IMR-90 (cell line): ENCODE measurements around the gene SERPINA1. TPM values are rescaled to one million over a fixed set of nuclear protein-coding genes. Genes with fewer than 3 reads are reported as not detected.

Experiments
- ATAC-seq: fragments of 200-7000 bp; cut with Tn5 transposase; 2 replicates; pipeline ENCODE4 v1.9.1; 2020; ENCODE audit warnings: low read depth, mild to moderate bottlenecking, moderate library complexity
- BruUV-seq: library from RNA; stranded (reverse); fragments of 400-500 nt; replicated peaks from 2 replicates; lab custom pipeline; 2021; lab: Mats Ljungman, UMichigan
- CTCF ChIA-PET: fragments of 300-600 bp; formaldehyde crosslinking; extraction: SDS; loops from one replicate; lab custom pipeline; 2021; ENCODE audit warnings: antibody characterized with exemption; lab: Yijun Ruan, JAX
- POLR2A ChIA-PET: fragments of 300-600 bp; sonication (Branson Sonifier 250); formaldehyde crosslinking; loops from one replicate; lab custom pipeline; 2022; ENCODE audit warnings: antibody characterized with exemption; ENCODE audit not compliant: unreplicated experiment; lab: Charles Lee
- DNase-seq: peaks from one replicate; pipeline ENCODE4 v3.0.0; 2013
- H2AFZ ChIP-seq: replicated peaks from 2 replicates; pipeline ENCODE3; 2013; ENCODE audit warnings: low read length, mild to moderate bottlenecking; ENCODE audit not compliant: poor library complexity
- H2AK5ac ChIP-seq: 2 replicates; pipeline ENCODE4 v1.6.1; 2013; ENCODE audit warnings: low read depth, low read length, inconsistent platforms
- H2AK9ac ChIP-seq: replicated peaks from 2 replicates; pipeline ENCODE3; 2013; ENCODE audit warnings: mild to moderate bottlenecking, low read depth, low read length, moderate library complexity; ENCODE audit not compliant: poor library complexity
- H2BK120ac ChIP-seq: 2 replicates; pipeline ENCODE4 v1.6.1; 2013; ENCODE audit warnings: low read depth, low read length, inconsistent platforms
- H2BK15ac ChIP-seq: 3 replicates; pipeline ENCODE4 v1.6.1; 2013; ENCODE audit warnings: low read depth, low read length, inconsistent platforms
- H2BK20ac ChIP-seq: 2 replicates; pipeline ENCODE4 v1.6.1; 2013; ENCODE audit warnings: low read depth, mild to moderate bottlenecking, inconsistent platforms, low read length, moderate library complexity
- H2BK5ac ChIP-seq: 2 replicates; pipeline ENCODE4 v1.6.1; 2013; ENCODE audit warnings: mild to moderate bottlenecking, low read depth, low read length, inconsistent platforms; ENCODE audit not compliant: poor library complexity, severe bottlenecking
- H3K14ac ChIP-seq: replicated peaks from 2 replicates; pipeline ENCODE4 v1.6.1; 2013; ENCODE audit warnings: low read depth, low read length, inconsistent platforms
- H3K18ac ChIP-seq: 2 replicates; pipeline ENCODE4 v1.6.1; 2013; ENCODE audit warnings: low read depth, low read length, control low read depth
- H3K23ac ChIP-seq: 2 replicates; pipeline ENCODE4 v1.6.1; 2013; ENCODE audit warnings: low read depth, low read length, inconsistent platforms
- H3K27ac ChIP-seq: 2 replicates; pipeline ENCODE4 v1.5.1; 2013; ENCODE audit warnings: mild to moderate bottlenecking, control low read depth, low read length; ENCODE audit not compliant: insufficient read depth
- H3K27me3 ChIP-seq: 2 replicates; pipeline ENCODE4 v1.6.1; 2013; ENCODE audit warnings: low read length; ENCODE audit not compliant: control insufficient read depth, insufficient read depth
- H3K36me3 ChIP-seq: 2 replicates; pipeline ENCODE4 v1.6.1; 2013; ENCODE audit warnings: low read length, mixed read lengths; ENCODE audit not compliant: control insufficient read depth, insufficient read depth
- H3K4ac ChIP-seq: 2 replicates; pipeline ENCODE4 v1.6.1; 2013; ENCODE audit warnings: low read depth, low read length, inconsistent platforms
- H3K4me1 ChIP-seq: 2 replicates; pipeline ENCODE4 v1.6.1; 2013; ENCODE audit warnings: low read length, mixed read lengths; ENCODE audit not compliant: control insufficient read depth, insufficient read depth
- H3K4me2 ChIP-seq: 2 replicates; pipeline ENCODE4 v1.6.1; 2013; ENCODE audit warnings: low read depth, mild to moderate bottlenecking, control low read depth, low read length, moderate library complexity
- H3K4me3 ChIP-seq: 2 replicates; pipeline ENCODE4 v1.5.1; 2013; ENCODE audit warnings: low read depth, mild to moderate bottlenecking, control low read depth, low read length, moderate library complexity; ENCODE audit not compliant: insufficient read depth
- H3K56ac ChIP-seq: 2 replicates; pipeline ENCODE4 v1.6.1; 2013; ENCODE audit warnings: low read length, inconsistent platforms; ENCODE audit not compliant: insufficient read depth; ENCODE audit errors: extremely low read depth
- H3K79me1 ChIP-seq, 2 experiments: 2 replicates each; pipeline ENCODE4 v1.6.1; 2013; ENCODE audit warnings: low read length in 2 of 2, inconsistent platforms in 1 of 2, low read depth in 1 of 2
- H3K9ac ChIP-seq: 2 replicates; pipeline ENCODE4 v1.6.1; 2013; ENCODE audit warnings: low read depth, low read length, control low read depth
- H3K9me1 ChIP-seq: 2 replicates; pipeline ENCODE4 v1.6.1; 2013; ENCODE audit warnings: low read length, inconsistent platforms; ENCODE audit not compliant: insufficient read depth
- H3K9me3 ChIP-seq: 2 replicates; pipeline ENCODE4 v1.6.1; 2013; ENCODE audit warnings: low read length; ENCODE audit not compliant: control insufficient read depth, insufficient read depth
- H4K20me1 ChIP-seq: 2 replicates; pipeline ENCODE4 v1.6.1; 2013; ENCODE audit warnings: low read length, inconsistent platforms; ENCODE audit not compliant: insufficient read depth
- H4K5ac ChIP-seq: 2 replicates; pipeline ENCODE4 v1.6.1; 2013; ENCODE audit warnings: mild to moderate bottlenecking, low read depth, low read length, control low read depth
- H4K8ac ChIP-seq, 2 experiments: 2 replicates each; pipeline ENCODE4 v1.6.1; 2013; ENCODE audit warnings: low read depth in 2 of 2, low read length in 2 of 2, control low read depth in 1 of 2, inconsistent platforms in 1 of 2
- H4K91ac ChIP-seq: 2 replicates; pipeline ENCODE4 v1.6.1; 2013; ENCODE audit warnings: low read depth, low read length, inconsistent platforms; ENCODE audit not compliant: insufficient read depth
- BHLHE40 ChIP-seq: fragments of 150-350 bp; IDR thresholded peaks from 2 replicates; pipeline ENCODE4 v1.6.1; 2016; ENCODE audit warnings: mild to moderate bottlenecking, low read depth, low read length
- CEBPB ChIP-seq: IDR thresholded peaks from 2 replicates; pipeline ENCODE4 v1.6.1; 2012; ENCODE audit warnings: low read depth, low read length, improper control_type of control experiment
- CHD1 ChIP-seq: IDR thresholded peaks from 2 replicates; pipeline ENCODE4 v1.6.1; 2012; ENCODE audit warnings: low read depth, low read length, improper control_type of control experiment
- CTCF ChIP-seq: conservative IDR thresholded peaks from 2 replicates; pipeline ENCODE4 v1.5.1; 2012; ENCODE audit warnings: mild to moderate bottlenecking, low read depth, low read length, improper control_type of control experiment
- ELK1 ChIP-seq: fragments of 150-350 bp; IDR thresholded peaks from 2 replicates; pipeline ENCODE4 v1.6.1; 2016; ENCODE audit warnings: low read depth, mild to moderate bottlenecking, low read length, moderate library complexity, borderline replicate concordance
- FOS ChIP-seq: fragments of 150-350 bp; IDR thresholded peaks from 2 replicates; pipeline ENCODE4 v1.6.1; 2016; ENCODE audit warnings: low read depth, low read length
- MAFK ChIP-seq: IDR thresholded peaks from 2 replicates; pipeline ENCODE4 v1.6.1; 2012; ENCODE audit warnings: low read depth, low read length, improper control_type of control experiment
- MAZ ChIP-seq: IDR thresholded peaks from 2 replicates; pipeline ENCODE4 v1.6.1; 2012; ENCODE audit warnings: low read depth, mild to moderate bottlenecking, low read length, improper control_type of control experiment, moderate library complexity, borderline replicate concordance
- MXI1 ChIP-seq: IDR thresholded peaks from 2 replicates; pipeline ENCODE4 v1.6.1; 2012; ENCODE audit warnings: low read depth, mild to moderate bottlenecking, low read length, moderate library complexity, borderline replicate concordance
- NFE2L2 ChIP-seq: fragments of 150-350 bp; IDR thresholded peaks from 2 replicates; pipeline ENCODE4 v1.6.1; 2016; ENCODE audit warnings: low read depth, mild to moderate bottlenecking, low read length
- POLR2A ChIP-seq: IDR thresholded peaks from 2 replicates; pipeline ENCODE4 v1.6.1; 2012; ENCODE audit warnings: mild to moderate bottlenecking, low read depth, low read length
- RAD21 ChIP-seq: IDR thresholded peaks from 2 replicates; pipeline ENCODE4 v1.6.1; 2012; ENCODE audit warnings: low read length, improper control_type of control experiment
- RCOR1 ChIP-seq: IDR thresholded peaks from 2 replicates; pipeline ENCODE4 v1.6.1; 2012; ENCODE audit warnings: mild to moderate bottlenecking, low read length, improper control_type of control experiment; ENCODE audit not compliant: insufficient replicate concordance
- RFX5 ChIP-seq: IDR thresholded peaks from 2 replicates; pipeline ENCODE4 v1.8.0; 2012; ENCODE audit warnings: low read depth, mild to moderate bottlenecking, low read length, moderate library complexity
- SMC3 ChIP-seq: fragments of 150-350 bp; IDR thresholded peaks from 2 replicates; pipeline ENCODE4 v1.6.1; 2016; ENCODE audit warnings: low read depth, mild to moderate bottlenecking, antibody characterized with exemption, low read length, moderate library complexity
- USF2 ChIP-seq: fragments of 150-350 bp; IDR thresholded peaks from 2 replicates; pipeline ENCODE4 v1.6.1; 2017; ENCODE audit warnings: mild to moderate bottlenecking, antibody characterized with exemption, low read length, low read depth
- WGBS, 2 experiments: methylation state at CpG; one replicate each; pipeline versions ENCODE4 v1.1.5 to v1.1.7; 2013; ENCODE audit warnings: missing lambda C conversion rate in 2 of 2; ENCODE audit not compliant: insufficient read length in 1 of 2; ENCODE audit errors: extremely low coverage in 2 of 2; 5-methylcytosine and 5-hydroxymethylcytosine counted together
- dilution Hi-C: fragments of 300-500 bp; cut with HindIII; formaldehyde crosslinking; loops from one replicate; pipeline ENCODE4 v1.14.3; 2018; ENCODE audit warnings: low sequenced_read_pairs; ENCODE audit not compliant: unreplicated experiment
- in situ Hi-C: fragments of 300-500 bp; cut with MboI; formaldehyde crosslinking; loops from 3 replicates; pipeline ENCODE4 v1.14.3; 2019; ENCODE audit warnings: low sequenced_read_pairs, inconsistent platforms, mixed read lengths
- intact Hi-C: fragments of 100-400 bp; cut with micrococcal nuclease; formaldehyde crosslinking; loops from 2 replicates; pipeline ENCODE4 v1.10.0; 2022
- polyA plus RNA-seq, 3 experiments: library from polyadenylated mRNA; depleted of rRNA; stranded (reverse); fragments of >200 nt; gene quantifications; 2 replicates each; pipeline ENCODE4 v1.2.3, GENCODE V29; 2012; ENCODE audit warnings: low replicate concordance in 1 of 3
- total RNA-seq: library from RNA; depleted of rRNA; stranded (reverse); fragments of >200 nt; gene quantifications from 2 replicates; pipeline ENCODE4 v1.2.3, GENCODE V29; 2012

The SERPINA1 gene
- total and polyA plus RNA-seq, 2 of the 4 experiments (the other 2 are of a cell fraction), result 0.54 to 1.2 TPM

- Histone ChIP-seq H4K8ac (no peak overlapping the region), H2AK5ac (no peak overlapping the region), H3K36me3 (no peaks in the 10 kb centered on the region), H3K9me3 (no peaks in the 10 kb centered on the region), H4K20me1 (no peaks in the 10 kb centered on the region), H3K79me1 (no peaks in the 10 kb centered on the region), H3K4me2 (no peak overlapping the region), H3K27me3 (no peaks in the 10 kb centered on the region; the same call in 1 of the 2 replicates), H3K56ac (no peak overlapping the region), H2AK9ac (no peak overlapping the region), H2AFZ (no peak overlapping the region), H2BK120ac (no peak overlapping the region), H3K4me1 (no peaks in the 10 kb centered on the region), H3K9me1 (no peaks in the 10 kb centered on the region), H4K5ac (no peak overlapping the region), H2BK15ac (no peak overlapping the region), H2BK20ac (no peak overlapping the region), H3K4me3 (no peak overlapping the region), H3K9ac (no peak overlapping the region), H4K91ac (no peak overlapping the region), H3K23ac (no peak overlapping the region), H3K4ac (no peak overlapping the region), H3K14ac (no peak overlapping the region), H3K18ac (no peak overlapping the region), H2BK5ac (no peak overlapping the region), H3K27ac (no peak overlapping the region)
- DNase-seq (no peak), ATAC-seq (no peak)
- in situ Hi-C loops (no loop called here), dilution Hi-C loops (no loop called here), intact Hi-C loops (no loop called here)
- CTCF ChIA-PET, result no interaction called here
- TF ChIP-seq RCOR1 (no peak), RAD21 (no peak), CTCF (no peak), BHLHE40 (no peak), FOS (no peak), ELK1 (no peak), CHD1 (no peak), NFE2L2 (no peak), CEBPB (no peak), SMC3 (no peak), RFX5 (no peak), POLR2A (no peak), MAZ (no peak), MAFK (no peak), MXI1 (no peak), USF2 (no peak)
- no TSS peak for BruUV-seq
- 40% methylated on average over 1 of the region's 3 CpGs; no CpG with 5 or more reads in 1 of the 2 experiments for WGBS, 2 experiments
- POLR2A ChIA-PET, result no interaction called here
These were observed 4.6 kb downstream of the SERPINA1 start for GRCh38 chr14:94383777-94384176.
